Prostate gland (tissue), 2 donors: ENCODE results near the gene PTPRG. TPM values are rescaled to one million over a fixed set of nuclear protein-coding genes. Genes with fewer than 3 reads are reported as not detected.

Experiments used
- DNase-seq: peaks from one replicate; pipeline ENCODE4 v3.0.0-alpha.2; 2019; ENCODE audit warnings: low spot score
- H3K27ac ChIP-seq, 2 donors: fragments of 200-600 bp; sonication (generic); 2 replicates each; pipeline ENCODE4 v1.5.1; 2017 to 2019
- H3K27me3 ChIP-seq: fragments of 200-600 bp; sonication (generic); replicated peaks from 2 replicates; pipeline ENCODE4 v1.5.1; 2019; ENCODE audit not compliant: insufficient read depth
- H3K36me3 ChIP-seq, 2 donors: fragments of 200-600 bp; sonication (generic); 1 replicate in 1 of 2; 2 replicates in 1 of 2; pipeline versions ENCODE4 v1.5.1 to v1.8.1; 2017 to 2019
- H3K4me1 ChIP-seq: fragments of 200-600 bp; sonication (generic); replicated peaks from 2 replicates; pipeline ENCODE4 v1.5.1; 2019
- H3K4me3 ChIP-seq, 2 donors: fragments of 200-600 bp; sonication (generic); 2 replicates each; pipeline ENCODE4 v1.5.1; 2017 to 2019
- H3K9me3 ChIP-seq: fragments of 200-600 bp; sonication (generic); 2 replicates; pipeline ENCODE4 v1.5.1; 2017
- POLR2A ChIP-seq: fragments of 450-650 bp; IDR thresholded peaks from one replicate; pipeline ENCODE4 v1.6.1; 2016; ENCODE audit warnings: antibody characterized with exemption, mild to moderate bottlenecking
- POLR2AphosphoS5 ChIP-seq: sonication (generic); formaldehyde crosslinking; IDR thresholded peaks from one replicate; pipeline ENCODE4 v1.6.1; 2017; ENCODE audit warnings: antibody characterized with exemption
- WGBS: methylation state at CpG from one replicate; pipeline ENCODE4 v1.1.5; 2018; 5-methylcytosine and 5-hydroxymethylcytosine counted together
- intact Hi-C: fragments of 100-400 bp; cut with DNase I; formaldehyde crosslinking; loops from one replicate; pipeline ENCODE4 v1.14.2; 2022
- total RNA-seq, 2 donors: library from RNA; depleted of rRNA; stranded (reverse); fragments of >200 nt; gene quantifications; one replicate each; pipeline ENCODE4 v1.1.0, GENCODE V29; 2016
- TF ChIP-seq, protein P1 (sequence below), 4 experiments: fragments of 200-600 bp in 2 of 4; fragments of 450-650 bp in 2 of 4; sonication (generic) in 2 of 4; IDR thresholded peaks; 1 replicate in 3 of 4; 2 replicates in 1 of 4; pipeline ENCODE4 v1.5.1; 2016 to 2019; ENCODE audit warnings: antibody characterized with exemption in 4 of 4, mild to moderate bottlenecking in 2 of 4, moderate library complexity in 2 of 4

PTPRG gene
- total RNA-seq, 2 donors from 2014 or later: 22.0 to 78.6 TPM

- TF ChIP-seq, protein P1, sequence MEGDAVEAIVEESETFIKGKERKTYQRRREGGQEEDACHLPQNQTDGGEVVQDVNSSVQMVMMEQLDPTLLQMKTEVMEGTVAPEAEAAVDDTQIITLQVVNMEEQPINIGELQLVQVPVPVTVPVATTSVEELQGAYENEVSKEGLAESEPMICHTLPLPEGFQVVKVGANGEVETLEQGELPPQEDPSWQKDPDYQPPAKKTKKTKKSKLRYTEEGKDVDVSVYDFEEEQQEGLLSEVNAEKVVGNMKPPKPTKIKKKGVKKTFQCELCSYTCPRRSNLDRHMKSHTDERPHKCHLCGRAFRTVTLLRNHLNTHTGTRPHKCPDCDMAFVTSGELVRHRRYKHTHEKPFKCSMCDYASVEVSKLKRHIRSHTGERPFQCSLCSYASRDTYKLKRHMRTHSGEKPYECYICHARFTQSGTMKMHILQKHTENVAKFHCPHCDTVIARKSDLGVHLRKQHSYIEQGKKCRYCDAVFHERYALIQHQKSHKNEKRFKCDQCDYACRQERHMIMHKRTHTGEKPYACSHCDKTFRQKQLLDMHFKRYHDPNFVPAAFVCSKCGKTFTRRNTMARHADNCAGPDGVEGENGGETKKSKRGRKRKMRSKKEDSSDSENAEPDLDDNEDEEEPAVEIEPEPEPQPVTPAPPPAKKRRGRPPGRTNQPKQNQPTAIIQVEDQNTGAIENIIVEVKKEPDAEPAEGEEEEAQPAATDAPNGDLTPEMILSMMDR (IDR thresholded peaks at IDR 0.05): no peak
- TF ChIP-seq POLR2AphosphoS5: no peak
- H3K9me3 ChIP-seq: no peaks in the 10 kb centered on the region
- intact Hi-C loops: no loop called here
- H3K36me3 ChIP-seq: no peaks in the 10 kb centered on the region
- H3K27ac ChIP-seq: no peak overlapping the region
- DNase-seq: no peak
- no peaks in the 10 kb centered on the region for H3K27me3 ChIP-seq
- WGBS: 47% methylated on average over 2 of the region's 2 CpGs
- no peak overlapping the region for H3K4me3 ChIP-seq
- H3K4me1 ChIP-seq: no peaks in the 10 kb centered on the region
Observed at GRCh38 chr3:61794961-61795360, 233.6 kb downstream of the PTPRG start.

DNA sequence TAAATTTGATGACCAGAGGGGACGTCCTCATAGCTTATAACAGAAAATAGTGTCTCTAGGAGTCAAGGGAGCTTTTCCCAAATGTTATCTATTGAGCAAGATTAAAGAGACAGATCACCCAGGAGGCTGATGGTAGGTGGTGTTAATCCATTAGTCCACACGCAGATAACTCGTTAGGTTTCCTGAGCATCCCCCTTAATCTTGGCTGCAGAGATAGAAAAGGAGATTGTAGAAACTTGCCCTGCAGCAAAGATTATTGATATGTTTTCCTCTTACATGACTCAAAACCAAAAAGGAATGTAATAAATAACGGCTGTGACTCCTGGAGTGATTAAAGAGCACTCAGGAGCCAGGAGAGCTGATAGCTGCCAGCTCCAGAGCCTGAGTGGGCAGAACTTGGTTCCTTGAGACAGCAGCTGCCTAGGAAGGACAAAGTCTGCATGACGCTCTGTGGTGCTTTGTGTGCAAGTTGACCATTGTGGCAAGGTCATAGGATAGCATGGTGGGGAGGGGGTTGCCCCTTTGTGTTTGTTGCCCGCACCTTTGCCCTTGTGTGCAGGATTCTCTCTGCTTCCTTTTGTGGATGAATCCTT, 234.8 kb downstream of the PTPRG start:
- Histone ChIP-seq H3K36me3 (no peaks in the 10 kb centered on the region), H3K4me3 (no peak overlapping the region), H3K27ac (no peak overlapping the region), H3K9me3 (no peaks in the 10 kb centered on the region), H3K4me1 (no peaks in the 10 kb centered on the region), H3K27me3 (no peaks in the 10 kb centered on the region)
- WGBS: 71% methylated on average over 6 of the region's 6 CpGs
- intact Hi-C loops: no loop called here
- TF ChIP-seq POLR2A: no peak
- TF ChIP-seq POLR2AphosphoS5: no peak
- DNase-seq: no peak

DNA sequence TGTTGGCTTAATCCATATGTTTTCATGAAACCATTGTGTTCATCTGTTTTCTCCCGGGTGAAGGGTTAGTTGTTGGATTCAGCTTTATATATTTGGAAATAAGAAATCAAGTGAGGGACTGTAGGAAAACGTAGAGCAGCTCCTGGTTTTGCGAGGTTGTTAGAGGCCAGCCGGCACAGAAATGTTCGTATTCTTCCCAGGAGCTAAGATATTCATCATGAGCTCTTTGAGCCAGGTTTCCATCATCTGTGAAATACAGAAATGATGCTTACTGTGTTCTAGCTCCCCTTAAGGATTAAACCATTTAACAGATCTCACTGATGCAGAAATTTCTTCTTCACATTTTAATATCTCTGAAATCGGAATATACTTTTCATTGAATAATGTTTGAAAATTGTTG, 235.5 kb downstream of the PTPRG start:
- no peak for DNase-seq
- 58% methylated on average over 6 of the region's 6 CpGs for WGBS
- TF ChIP-seq POLR2AphosphoS5: no peak
- no peak for TF ChIP-seq POLR2A
- TF ChIP-seq, protein P1 (IDR thresholded peaks at IDR 0.05): no peak
- H3K27me3 ChIP-seq: no peaks in the 10 kb centered on the region
- H3K4me1 ChIP-seq: no peaks in the 10 kb centered on the region
- intact Hi-C loops: no loop called here
- H3K4me3 ChIP-seq: no peak overlapping the region
- H3K36me3 ChIP-seq: no peaks in the 10 kb centered on the region
- H3K27ac ChIP-seq: no peak overlapping the region
- H3K9me3 ChIP-seq: no peaks in the 10 kb centered on the region

DNA sequence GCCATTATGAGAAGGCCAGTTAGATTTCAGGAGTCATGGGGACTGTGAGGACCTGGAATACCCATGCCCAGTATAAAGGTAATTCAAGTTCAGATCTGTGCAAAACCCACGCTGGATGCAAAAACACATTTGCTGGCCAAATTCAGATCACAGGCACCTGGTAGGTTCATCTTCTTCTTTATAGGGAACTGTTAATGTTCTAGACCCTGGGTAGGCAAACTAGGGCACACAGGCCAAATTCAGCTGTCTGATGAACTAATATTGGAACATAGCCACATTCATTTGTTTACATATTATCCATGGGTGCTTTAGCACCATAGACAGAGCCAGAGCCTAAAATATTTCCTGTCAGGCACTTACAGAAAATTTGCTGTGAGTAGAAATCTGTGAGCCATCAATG, 241.4 kb downstream of the PTPRG start:
- TF ChIP-seq POLR2A (no peak), POLR2AphosphoS5 (no peak)
- TF ChIP-seq, protein P1 (IDR thresholded peaks at IDR 0.05): no peak
- intact Hi-C loops: no loop called here
- no peaks in the 10 kb centered on the region for H3K9me3 ChIP-seq

GRCh38 chr3:61803983-61804382, 242.6 kb downstream of the PTPRG start:
- intact Hi-C loops: no loop called here
- Histone ChIP-seq H3K36me3 (no peaks in the 10 kb centered on the region), H3K4me1 (no peaks in the 10 kb centered on the region), H3K27ac (no peak overlapping the region), H3K4me3 (no peak overlapping the region), H3K27me3 (no peaks in the 10 kb centered on the region), H3K9me3 (no peaks in the 10 kb centered on the region)
- 63% methylated on average over 1 of the region's 1 CpG for WGBS
- TF ChIP-seq POLR2AphosphoS5 (no peak), POLR2A (no peak)
- TF ChIP-seq, protein P1 (IDR thresholded peaks at IDR 0.05): no peak
- no peak for DNase-seq

More for the DNA sequence above, 241.4 kb downstream of the PTPRG start:
- Histone ChIP-seq H3K27me3 (no peaks in the 10 kb centered on the region), H3K36me3 (no peaks in the 10 kb centered on the region), H3K4me1 (no peaks in the 10 kb centered on the region), H3K27ac (no peak overlapping the region), H3K4me3 (no peak overlapping the region)
- no peak for DNase-seq
- 50% methylated on average over 1 of the region's 1 CpG for WGBS
